NCI-H2196 (cell line): ENCODE measurements around the gene GPR3.
"Not testable (repeated sequence)": the region's sequence is repeated elsewhere in the genome, so short reads cannot be mapped to it uniquely, and the experiment has no call there.

Source experiments
- DNase-seq: peaks from one replicate; lab custom pipeline; 2025; ENCODE audit not compliant: unreplicated experiment; lab: John Stamatoyannopoulos, UW

The GPR3 gene

GRCh38 chr1:27398405-27399149 lies 6.2 kb downstream of the GPR3 start:
- no peak for DNase-seq

- no peak for DNase-seq
Observed at GRCh38 chr1:27399251-27400025, 7.0 kb downstream of the GPR3 start.

- no peak for DNase-seq
Observed at GRCh38 chr1:27400082-27400962, 7.9 kb downstream of the GPR3 start.

GRCh38 chr1:27400963-27401341 lies 8.5 kb downstream of the GPR3 start:
- no peak for DNase-seq

- peak; percentile 39 for DNase-seq
Observed at GRCh38 chr1:27402349-27402754, 9.9 kb downstream of the GPR3 start.

GRCh38 chr1:27403065-27403726 lies 10.8 kb downstream of the GPR3 start:
- no peak for DNase-seq

DNA sequence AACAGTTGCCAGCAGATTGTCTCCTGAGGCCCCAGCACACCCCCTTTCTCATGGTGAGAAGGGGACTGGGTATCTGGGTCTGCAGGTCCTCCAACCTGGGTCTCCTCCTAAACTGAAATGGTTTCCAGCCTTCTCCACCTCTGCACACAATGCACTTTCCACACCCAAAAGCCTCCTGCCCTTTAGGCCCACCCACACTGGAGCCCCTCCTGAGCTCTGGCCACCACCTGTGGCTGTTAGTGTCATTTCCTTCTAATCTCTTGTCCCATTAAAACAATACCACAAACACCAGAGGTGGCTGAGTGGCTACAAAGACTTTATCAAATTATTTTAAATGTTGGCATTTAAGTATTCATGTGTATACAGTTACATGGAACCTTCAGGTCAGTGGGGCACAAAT lies 11.5 kb downstream of the GPR3 start:
- DNase-seq, result no peak

DNA sequence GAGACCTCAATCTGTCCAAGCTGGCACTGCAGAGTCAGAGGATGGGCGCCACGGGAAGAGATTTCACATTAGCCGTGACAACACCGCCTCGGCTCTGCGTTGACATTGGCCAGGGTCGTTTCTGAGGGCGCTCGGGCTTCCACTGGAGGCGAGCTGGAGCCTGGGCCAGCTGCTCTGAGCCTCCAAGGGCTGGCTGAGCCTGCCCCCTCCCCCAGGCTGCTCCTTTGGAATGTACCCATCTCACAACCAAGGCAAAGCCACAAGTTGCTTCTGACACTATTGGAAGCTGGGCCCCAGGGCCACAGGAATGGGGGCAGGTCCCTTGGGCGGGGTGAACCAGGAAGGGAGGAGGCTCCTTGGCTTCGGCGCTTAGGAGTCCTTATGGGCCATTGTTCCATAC lies 12.7 kb downstream of the GPR3 start:
- DNase-seq, result no peak

- not testable (repeated sequence) for DNase-seq
Observed at GRCh38 chr1:27405598-27406361, 13.4 kb downstream of the GPR3 start.

- DNase-seq, result peak; percentile 45
Observed at GRCh38 chr1:27406362-27406680, 13.9 kb downstream of the GPR3 start.

DNA sequence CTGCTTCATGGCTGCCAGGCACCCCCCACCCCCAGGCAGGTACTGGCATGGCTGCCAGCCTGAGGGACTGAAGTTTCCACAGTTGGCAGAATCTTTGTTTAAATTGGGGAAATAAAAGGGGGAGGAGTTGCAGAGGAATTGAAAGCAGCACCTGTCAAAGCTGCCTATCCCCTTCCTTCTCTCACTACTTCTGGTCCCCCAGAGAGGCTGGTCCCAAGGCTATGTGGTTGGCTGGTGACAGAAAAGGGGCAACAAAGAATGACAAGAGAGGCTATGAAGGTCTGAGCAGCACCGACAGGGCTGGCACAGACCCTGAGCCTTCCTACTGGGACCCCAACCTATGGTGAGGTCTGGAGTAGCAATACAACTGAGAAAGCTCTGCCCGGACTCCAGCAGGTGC lies 14.4 kb downstream of the GPR3 start:
- not testable (repeated sequence) for DNase-seq

DNA sequence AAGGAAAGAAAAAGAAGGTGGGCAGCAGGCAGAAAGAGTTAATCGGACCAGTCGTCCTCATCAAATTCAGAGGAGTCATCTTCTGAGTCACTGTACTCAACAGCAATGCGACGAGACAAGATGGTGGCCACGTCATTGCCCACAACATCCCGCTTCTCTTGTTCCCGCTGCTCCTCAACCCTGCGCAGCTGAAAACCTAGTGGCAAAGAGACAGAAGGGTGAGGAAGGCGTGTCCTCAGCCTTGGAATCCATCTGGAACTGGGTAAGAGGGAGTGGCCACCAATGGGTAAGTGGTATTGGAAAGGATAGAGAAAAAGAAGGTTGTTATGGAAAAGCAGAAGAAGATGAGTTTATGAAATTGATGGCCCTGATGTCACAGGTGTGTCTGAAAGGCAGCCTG lies 15.7 kb downstream of the GPR3 start:
- no peak for DNase-seq

DNA sequence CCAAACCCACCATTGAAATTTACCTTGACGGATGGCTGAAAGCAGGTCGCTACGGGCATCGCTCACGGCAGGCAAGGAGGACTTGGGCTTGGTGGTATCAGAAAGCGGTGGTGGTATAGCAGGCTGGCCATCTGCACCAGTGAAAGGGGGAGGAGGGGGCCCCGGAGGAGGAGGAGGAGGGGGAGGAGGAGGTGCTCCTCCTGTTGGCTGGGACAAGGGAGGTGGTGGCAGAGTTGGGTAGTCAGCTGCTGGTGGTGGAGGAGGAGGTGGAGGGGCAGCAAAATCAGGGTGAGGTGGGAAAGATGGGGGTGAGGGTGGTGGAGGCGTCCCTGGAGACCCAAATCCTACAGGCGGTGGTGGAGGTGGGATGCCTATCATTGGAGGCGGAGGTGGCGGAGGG lies 17.2 kb downstream of the GPR3 start:
- DNase-seq, result no peak

DNA sequence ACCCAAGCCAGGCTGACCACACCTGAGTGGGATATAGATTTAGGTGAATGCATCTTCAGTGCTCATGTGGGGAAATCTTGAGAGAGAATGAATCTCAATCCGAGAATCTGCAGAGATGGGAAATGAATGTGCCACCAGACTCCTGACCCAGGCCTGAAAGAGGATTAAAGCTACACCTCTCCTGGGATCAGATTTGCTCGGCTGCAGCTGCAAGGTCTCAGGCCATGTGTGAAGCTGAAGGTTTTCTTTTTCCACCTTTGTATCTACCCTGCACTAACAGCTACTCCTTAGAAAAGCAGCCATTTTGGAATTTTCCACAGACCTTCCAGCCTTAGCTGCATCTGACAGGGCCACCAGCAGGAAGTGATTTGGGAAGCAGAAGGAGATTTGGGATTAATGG lies 18.3 kb downstream of the GPR3 start:
- no peak for DNase-seq

- DNase-seq, result no peak
Observed at GRCh38 chr1:27412502-27412901, 20.1 kb downstream of the GPR3 start.

DNA sequence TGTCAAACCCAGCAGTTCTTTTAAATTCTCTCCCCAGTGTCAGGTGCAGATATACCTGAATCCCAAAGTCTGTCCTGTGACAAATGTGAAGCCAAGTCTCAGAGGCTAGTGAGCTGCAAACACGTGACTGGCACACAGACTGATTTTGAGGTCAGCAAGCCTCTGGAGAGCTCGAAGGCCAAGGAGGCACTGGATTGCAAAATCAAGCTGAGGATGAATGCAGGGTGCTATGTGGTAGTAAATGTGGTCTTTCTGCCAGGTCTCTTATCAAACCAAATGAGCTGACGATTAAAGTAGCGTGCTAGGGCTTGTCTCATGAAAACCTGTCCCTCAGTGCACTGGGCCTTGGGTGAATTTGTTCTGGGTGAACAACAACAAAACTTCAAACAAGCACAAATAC lies 20.6 kb downstream of the GPR3 start:
- no peak for DNase-seq

DNA sequence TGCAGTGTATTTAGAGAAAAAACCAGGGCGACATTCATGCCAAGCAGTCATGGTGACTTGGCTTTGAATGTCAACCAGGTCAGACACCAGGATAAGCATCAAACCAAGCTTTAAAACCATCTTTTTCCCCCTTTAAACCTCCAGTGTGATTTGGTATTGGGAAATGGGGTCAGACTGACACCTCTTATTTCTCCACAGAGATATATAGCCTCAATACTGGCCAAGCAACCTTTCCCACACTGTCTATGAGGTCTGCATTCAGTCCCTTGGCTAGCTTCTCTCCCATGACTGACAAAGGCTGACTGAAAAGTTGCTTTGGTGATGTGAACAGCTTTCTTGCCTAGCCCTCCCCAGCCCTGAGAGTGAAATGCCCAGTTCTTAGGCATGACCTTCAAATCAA lies 21.7 kb downstream of the GPR3 start:
- DNase-seq, result no peak

DNA sequence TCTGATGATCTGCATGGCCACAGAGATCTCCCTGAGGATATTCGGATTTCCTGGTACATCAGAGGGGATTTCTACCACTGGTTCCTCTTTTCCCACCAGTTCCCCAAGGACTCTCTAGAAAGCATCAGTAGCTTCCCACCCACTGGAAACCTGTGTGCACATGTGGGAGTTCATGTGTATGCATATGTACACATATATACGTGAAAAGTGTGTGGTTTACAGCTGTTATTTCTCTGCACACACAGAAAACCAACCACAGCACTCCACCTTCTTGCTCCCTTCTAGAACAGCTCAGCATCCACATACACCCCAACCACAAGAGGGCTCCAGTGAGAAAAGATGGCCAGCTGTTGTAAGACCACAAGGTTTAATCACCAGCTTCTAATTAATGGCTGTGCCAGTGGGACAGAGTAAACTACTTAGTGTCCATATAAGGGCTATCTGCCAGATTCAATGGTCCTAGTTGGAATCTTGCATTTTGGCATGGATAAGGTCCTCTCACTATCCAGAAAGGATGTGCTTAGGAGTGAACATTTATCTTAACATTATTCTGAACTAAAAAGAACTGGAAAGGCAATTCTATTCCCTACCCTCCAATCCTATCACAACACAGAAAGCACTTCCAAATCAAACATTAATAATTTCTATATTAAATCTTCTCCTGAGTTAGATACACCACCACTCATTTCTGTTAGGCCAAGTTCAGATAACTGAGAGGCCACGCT lies 24.1 kb downstream of the GPR3 start:
- DNase-seq, result peak; percentile 60

GRCh38 chr1:27417713-27418112 lies 25.3 kb downstream of the GPR3 start:
- DNase-seq, result no peak
